GM23248 (cell line): ENCODE results near the gene C4orf51.

Experiments
- EZH2 ChIP-seq: fragments of 200-600 bp; sonication (generic); IDR thresholded peaks from 2 replicates; pipeline ENCODE4 v1.6.1; 2018; ENCODE audit warnings: antibody characterized with exemption, mild to moderate bottlenecking; ENCODE audit not compliant: insufficient read depth, poor library complexity, severe bottlenecking
- EZH2phosphoT487 ChIP-seq: fragments of 200-600 bp; sonication (generic); IDR thresholded peaks from 2 replicates; pipeline ENCODE4 v1.6.1; 2018; ENCODE audit warnings: antibody characterized with exemption, moderate library complexity, mild to moderate bottlenecking, low read depth; ENCODE audit not compliant: insufficient read depth

- TF ChIP-seq EZH2: no peak
- TF ChIP-seq EZH2phosphoT487: no peak
Measured at GRCh38 chr4:145635117-145635516, 44.8 kb upstream of the C4orf51 start.
